ENCODE measurements around the gene PLAGL1.
A peak's percentile ranks its signal among the peaks of the same experiment; 100 is the strongest.

PLAGL1 gene

GRCh38 chr6:143965503-143966171, 42.4 kb downstream of the PLAGL1 start:
- DNase-seq (ENCODE audit: low read depth), result peak; percentile 86

- no peak for DNase-seq (ENCODE audit: low read depth)
Observed at GRCh38 chr6:143964674-143965081, 43.4 kb downstream of the PLAGL1 start.

- no peak for DNase-seq (ENCODE audit: low read depth)
Observed at GRCh38 chr6:143963158-143963919, 44.7 kb downstream of the PLAGL1 start.

- DNase-seq (ENCODE audit: low read depth), result peak; percentile 59
Observed at GRCh38 chr6:143961886-143962878, 45.9 kb downstream of the PLAGL1 start.

- no peak for DNase-seq (ENCODE audit: low read depth)
Observed at GRCh38 chr6:143961066-143961465, 47.0 kb downstream of the PLAGL1 start.

GRCh38 chr6:143959927-143960326, 48.1 kb downstream of the PLAGL1 start:
- DNase-seq (ENCODE audit: low read depth), result no peak

- DNase-seq (ENCODE audit: low read depth), result no peak
Observed at GRCh38 chr6:143958839-143959399, 49.1 kb downstream of the PLAGL1 start.

- no peak for DNase-seq (ENCODE audit: low read depth)
Observed at GRCh38 chr6:143957679-143958274, 50.3 kb downstream of the PLAGL1 start.

- peak; percentile 37 for DNase-seq (ENCODE audit: low read depth)
Observed at GRCh38 chr6:143955971-143956370, 52.1 kb downstream of the PLAGL1 start.

GRCh38 chr6:143953922-143954321, 54.1 kb downstream of the PLAGL1 start:
- DNase-seq (ENCODE audit: low read depth), result no peak

GRCh38 chr6:143952947-143953701, 54.9 kb downstream of the PLAGL1 start:
- no peak for DNase-seq (ENCODE audit: low read depth)

GRCh38 chr6:143952060-143952778, 55.8 kb downstream of the PLAGL1 start:
- DNase-seq (ENCODE audit: low read depth), result no peak

GRCh38 chr6:143950875-143951274, 57.2 kb downstream of the PLAGL1 start:
- no peak for DNase-seq (ENCODE audit: low read depth)

- DNase-seq (ENCODE audit: low read depth), result no peak
Observed at GRCh38 chr6:143949962-143950361, 58.1 kb downstream of the PLAGL1 start.

- DNase-seq (ENCODE audit: low read depth), result no peak
Observed at GRCh38 chr6:143949535-143949934, 58.5 kb downstream of the PLAGL1 start.

GRCh38 chr6:143948208-143948607, 59.9 kb downstream of the PLAGL1 start:
- DNase-seq (ENCODE audit: low read depth), result no peak

- peak; percentile 56 for DNase-seq (ENCODE audit: low read depth)
Observed at GRCh38 chr6:143941852-143942627, 66.0 kb downstream of the PLAGL1 start.

- peak; percentile 55 for DNase-seq (ENCODE audit: low read depth)
Observed at GRCh38 chr6:143940011-143940597, 68.0 kb downstream of the PLAGL1 start.

GRCh38 chr6:143939364-143939763, 68.7 kb downstream of the PLAGL1 start:
- DNase-seq (ENCODE audit: low read depth), result no peak

Data from iris pigment epithelial cell (primary cell).